HFFc6 (cell line): ENCODE results near the gene SLC39A3. TPM values are rescaled to one million over a fixed set of nuclear protein-coding genes. Genes with fewer than 3 reads are reported as not detected.

Experiments
- DNase-seq: peaks from one replicate; pipeline ENCODE4 v3.0.0-alpha.2; 2018
- H3K27ac Mint-ChIP-seq: 2 replicates; pipeline ENCODE4 v1.8.0; 2020; ENCODE audit warnings: mild to moderate bottlenecking, mixed read lengths
- H3K27me3 Mint-ChIP-seq: 2 replicates; pipeline ENCODE4 v1.8.0; 2021; ENCODE audit warnings: mild to moderate bottlenecking, moderate library complexity, mixed read lengths; ENCODE audit not compliant: insufficient read depth
- H3K36me3 Mint-ChIP-seq: 2 replicates; pipeline ENCODE4 v1.8.0; 2021; ENCODE audit warnings: low read depth, mixed read lengths
- H3K4me1 Mint-ChIP-seq: 2 replicates; pipeline ENCODE4 v1.8.0; 2020; ENCODE audit warnings: low read depth, mixed read lengths
- H3K4me3 Mint-ChIP-seq: 2 replicates; pipeline ENCODE4 v1.8.0; 2020; ENCODE audit warnings: mild to moderate bottlenecking, moderate library complexity, mixed read lengths
- H3K9me3 Mint-ChIP-seq: 2 replicates; pipeline ENCODE4 v1.8.0; 2020; ENCODE audit warnings: mild to moderate bottlenecking, mixed read lengths
- total RNA-seq, 6 experiments: library from RNA; stranded (reverse); fragmentation: NEBNext Ultra II Directional; extraction: Animal tissue kit (Norgen Biotek cat#: 25700); gene quantifications; 2 replicates in 1 of 6; 3 replicates in 5 of 6; pipeline ENCODE4 v1.2.3, GENCODE V29; 2021
- TF ChIP-seq, protein P1 (sequence below): fragments of 200-600 bp; sonication (generic); IDR thresholded peaks from 2 replicates; pipeline ENCODE4 v1.5.0; 2021; ENCODE audit warnings: antibody characterized with exemption, mild to moderate bottlenecking

Gene SLC39A3
- total RNA-seq, 6 experiments from 2014 or later: 39.2 to 49.1 (median 42.5) TPM

DNA sequence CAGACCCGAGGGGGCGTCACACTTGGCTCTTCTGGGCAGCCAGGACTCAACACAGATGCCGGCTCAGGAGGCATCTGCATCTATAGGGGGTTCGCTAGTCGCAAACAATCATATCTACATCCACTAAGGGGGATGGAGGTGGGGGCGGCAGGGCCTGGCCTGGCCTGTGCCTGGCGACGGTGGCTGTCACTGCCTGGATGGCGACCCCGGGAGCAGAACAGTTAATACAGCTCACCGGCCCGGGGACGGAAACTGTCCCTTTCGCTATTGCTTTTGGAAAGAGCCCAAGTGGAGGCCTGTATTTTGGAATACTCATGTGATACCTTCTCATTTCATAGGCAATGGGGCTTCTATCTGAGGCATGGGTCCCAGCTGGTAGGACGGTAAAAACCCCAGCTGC is 25.6 kb upstream of the SLC39A3 start:
- DNase-seq: no peak
- Mint-ChIP-seq H3K9me3 (no peaks in the 10 kb centered on the region), H3K36me3 (no peaks in the 10 kb centered on the region), H3K27ac (no peak overlapping the region), H3K27me3 (no peaks in the 10 kb centered on the region; the same call in 1 of the 2 replicates), H3K4me3 (no peak overlapping the region), H3K4me1 (no peaks in the 10 kb centered on the region; the same call in 1 of the 2 replicates)
- TF ChIP-seq, protein P1, sequence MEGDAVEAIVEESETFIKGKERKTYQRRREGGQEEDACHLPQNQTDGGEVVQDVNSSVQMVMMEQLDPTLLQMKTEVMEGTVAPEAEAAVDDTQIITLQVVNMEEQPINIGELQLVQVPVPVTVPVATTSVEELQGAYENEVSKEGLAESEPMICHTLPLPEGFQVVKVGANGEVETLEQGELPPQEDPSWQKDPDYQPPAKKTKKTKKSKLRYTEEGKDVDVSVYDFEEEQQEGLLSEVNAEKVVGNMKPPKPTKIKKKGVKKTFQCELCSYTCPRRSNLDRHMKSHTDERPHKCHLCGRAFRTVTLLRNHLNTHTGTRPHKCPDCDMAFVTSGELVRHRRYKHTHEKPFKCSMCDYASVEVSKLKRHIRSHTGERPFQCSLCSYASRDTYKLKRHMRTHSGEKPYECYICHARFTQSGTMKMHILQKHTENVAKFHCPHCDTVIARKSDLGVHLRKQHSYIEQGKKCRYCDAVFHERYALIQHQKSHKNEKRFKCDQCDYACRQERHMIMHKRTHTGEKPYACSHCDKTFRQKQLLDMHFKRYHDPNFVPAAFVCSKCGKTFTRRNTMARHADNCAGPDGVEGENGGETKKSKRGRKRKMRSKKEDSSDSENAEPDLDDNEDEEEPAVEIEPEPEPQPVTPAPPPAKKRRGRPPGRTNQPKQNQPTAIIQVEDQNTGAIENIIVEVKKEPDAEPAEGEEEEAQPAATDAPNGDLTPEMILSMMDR: no peak

DNA sequence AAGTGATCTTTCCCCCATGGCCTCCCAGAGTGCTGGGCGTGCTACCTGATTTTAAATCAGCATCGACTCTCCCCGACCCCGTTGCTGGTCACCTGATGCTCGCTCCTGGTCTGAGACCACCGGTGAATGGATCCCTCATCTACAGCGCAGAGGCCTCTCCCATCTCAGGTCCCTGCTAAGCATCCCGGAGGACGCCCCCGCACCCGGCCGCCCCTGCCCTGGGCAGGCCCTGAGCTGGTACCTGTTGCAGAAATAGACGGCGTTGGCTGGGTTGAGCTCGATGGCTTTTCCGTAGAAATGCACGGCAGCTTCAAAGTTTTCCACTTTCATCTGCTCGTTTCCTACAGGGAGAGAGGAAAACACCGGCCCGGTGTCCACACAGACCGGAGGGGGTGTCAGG is 25.1 kb upstream of the SLC39A3 start:
- H3K4me1 Mint-ChIP-seq: no peaks in the 10 kb centered on the region
- no peaks in the 10 kb centered on the region for H3K36me3 Mint-ChIP-seq
- H3K27me3 Mint-ChIP-seq: no peaks in the 10 kb centered on the region; the same call in 1 of the 2 replicates
- TF ChIP-seq, protein P1: no peak
- no peak for DNase-seq
- H3K27ac Mint-ChIP-seq: no peak overlapping the region
- no peaks in the 10 kb centered on the region for H3K9me3 Mint-ChIP-seq
- H3K4me3 Mint-ChIP-seq: no peak overlapping the region

DNA sequence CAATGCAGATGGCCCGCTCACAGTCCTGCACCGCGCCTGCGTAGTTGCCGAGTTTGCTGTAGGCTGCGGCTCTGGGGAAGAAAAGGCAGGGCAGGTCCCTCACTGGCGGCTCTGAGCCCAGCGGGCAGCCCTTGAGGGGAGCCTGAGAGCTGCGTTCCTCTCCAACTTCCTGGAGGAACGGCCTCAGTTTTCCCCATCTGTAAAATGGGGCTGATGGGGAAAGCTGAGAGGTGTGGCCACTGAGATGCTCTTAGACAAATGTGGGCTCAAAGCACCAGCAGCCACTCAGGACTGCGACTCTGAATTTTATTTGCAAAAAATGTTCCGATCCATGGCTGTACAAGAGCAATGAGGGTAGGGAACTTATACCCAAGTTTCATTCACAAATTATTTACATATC is 23.9 kb upstream of the SLC39A3 start:
- DNase-seq: no peak
- Mint-ChIP-seq H3K27ac (no peak overlapping the region), H3K9me3 (no peaks in the 10 kb centered on the region), H3K27me3 (no peaks in the 10 kb centered on the region; the same call in 1 of the 2 replicates), H3K4me3 (no peak overlapping the region), H3K36me3 (0 out of 2 replicates have a peak, but pooled peaks cover 8% of the 10 kb centered on the region), H3K4me1 (no peaks in the 10 kb centered on the region)
- TF ChIP-seq, protein P1: no peak

DNA sequence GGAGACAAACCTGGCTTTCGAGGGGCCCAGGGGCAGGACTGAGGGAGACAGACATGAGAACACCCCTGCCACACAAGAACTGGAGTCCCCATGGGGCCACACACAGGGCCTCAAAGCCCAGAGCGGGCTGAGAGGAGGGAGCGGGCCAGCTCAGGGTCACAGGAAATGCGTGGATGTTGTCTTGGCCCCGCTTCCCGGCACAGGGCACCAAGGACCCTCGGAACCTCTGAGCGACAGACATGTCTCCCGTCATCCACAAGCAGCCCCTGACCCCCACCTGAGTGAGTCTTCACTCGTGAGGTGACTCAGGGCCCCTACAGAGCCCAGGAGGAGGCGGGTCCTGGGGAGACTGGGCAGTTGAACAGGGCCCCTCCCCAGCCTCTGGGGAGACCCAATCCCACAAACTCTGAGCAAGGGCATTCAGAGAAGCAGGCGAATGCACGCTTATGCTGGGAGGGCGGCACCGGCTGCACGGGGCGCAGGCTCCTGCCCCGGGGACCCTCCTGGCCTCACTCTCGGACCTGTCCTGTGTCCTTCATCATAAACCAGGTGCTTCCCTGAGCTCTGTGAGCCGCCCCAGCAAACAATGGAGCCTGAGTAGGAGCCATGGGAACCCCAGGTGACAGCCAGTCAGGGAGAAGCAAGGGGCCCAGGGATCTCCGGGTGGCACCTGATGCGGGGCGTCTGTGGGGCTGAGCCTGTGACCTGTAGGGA is 23.1 kb upstream of the SLC39A3 start:
- H3K9me3 Mint-ChIP-seq: no peaks in the 10 kb centered on the region
- H3K27ac Mint-ChIP-seq: no peak overlapping the region
- TF ChIP-seq, protein P1: no peak
- no peak overlapping the region for H3K4me3 Mint-ChIP-seq
- no peaks in the 10 kb centered on the region for H3K27me3 Mint-ChIP-seq
- no peaks in the 10 kb centered on the region for H3K4me1 Mint-ChIP-seq
- H3K36me3 Mint-ChIP-seq: 0 out of 2 replicates have a peak, but pooled peaks cover 10% of the 10 kb centered on the region
- no peak for DNase-seq

DNA sequence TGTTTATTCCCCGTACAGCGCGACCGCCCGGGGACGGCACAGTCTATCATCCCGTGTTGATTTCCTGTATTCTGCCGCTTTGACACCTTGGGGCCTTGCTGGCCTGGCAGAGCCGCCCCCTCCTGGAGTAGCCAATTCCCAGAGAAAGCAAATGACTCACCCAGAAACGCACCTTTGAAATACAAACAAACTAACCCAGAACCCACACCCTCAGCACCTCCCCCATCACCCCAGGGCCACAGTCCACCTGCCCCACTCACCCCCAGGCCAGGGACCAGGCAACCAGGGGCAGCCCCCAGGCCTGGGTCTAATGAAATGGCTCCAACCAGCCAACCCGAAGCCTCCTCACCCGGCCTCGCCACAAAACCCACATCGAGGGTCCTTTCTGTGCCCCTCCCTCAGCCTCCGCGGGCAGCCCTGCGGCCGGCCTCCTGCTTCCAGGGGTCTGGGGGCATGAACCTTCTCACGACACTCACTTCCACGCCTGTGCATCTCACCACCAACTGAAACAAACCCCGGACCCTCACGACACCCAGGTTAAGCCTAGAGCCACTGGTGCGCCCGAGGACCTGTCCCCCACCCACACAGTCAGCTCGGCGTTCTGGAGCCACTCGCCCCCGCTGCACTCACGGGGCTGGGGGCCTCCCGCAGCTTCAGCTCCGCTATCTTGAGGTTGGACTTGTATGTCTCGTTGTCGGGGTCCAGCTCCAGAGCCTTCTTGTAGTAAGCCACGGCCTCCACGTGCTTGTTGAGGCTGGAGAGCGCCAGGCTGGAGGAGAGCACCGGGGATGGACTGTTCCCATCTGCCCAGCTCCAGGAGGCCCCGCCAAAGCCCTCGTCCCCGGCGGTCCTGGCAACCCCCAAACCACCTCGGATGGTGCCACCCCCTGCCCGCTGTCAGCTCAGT is 22.3 kb upstream of the SLC39A3 start:
- no peak for DNase-seq
- H3K4me1 Mint-ChIP-seq: no peaks in the 10 kb centered on the region
- H3K4me3 Mint-ChIP-seq: no peak overlapping the region
- 0 out of 2 replicates have a peak, but pooled peaks cover 10% of the 10 kb centered on the region for H3K36me3 Mint-ChIP-seq
- TF ChIP-seq, protein P1: no peak
- no peaks in the 10 kb centered on the region for H3K27me3 Mint-ChIP-seq
- H3K27ac Mint-ChIP-seq: no peak overlapping the region
- no peaks in the 10 kb centered on the region for H3K9me3 Mint-ChIP-seq
